ENCODE results near the gene RS1. TPM values are rescaled to one million over a fixed set of nuclear protein-coding genes. Genes with fewer than 3 reads are reported as not detected.

Gene RS1
- total RNA-seq, result not detected in 2 replicates

DNA sequence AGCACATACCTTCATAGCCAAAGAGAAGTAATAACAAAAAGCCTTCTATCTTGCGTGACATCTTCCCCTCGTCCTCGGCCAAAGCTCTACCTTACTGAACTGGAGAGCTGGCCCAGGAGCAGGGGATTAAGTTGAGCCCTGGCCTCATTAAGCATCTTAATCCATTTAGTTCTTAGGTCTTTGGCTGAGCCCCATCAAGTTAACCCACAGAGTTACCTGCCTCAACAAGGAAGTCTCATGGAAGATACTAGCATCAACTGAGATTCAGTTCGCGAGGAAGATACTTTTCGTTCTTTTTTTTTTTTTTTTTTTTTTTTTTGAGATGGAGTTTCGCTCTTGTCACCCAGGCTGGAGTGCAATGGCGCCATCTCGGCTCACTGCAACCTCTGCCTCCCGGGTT, at the start of gene RS1:
Gene RS1, minus strand, starts transcription at position 101 of the 400 bp plus-strand sequence. Its CDS starts 40 bp downstream, at position 61.

DNA sequence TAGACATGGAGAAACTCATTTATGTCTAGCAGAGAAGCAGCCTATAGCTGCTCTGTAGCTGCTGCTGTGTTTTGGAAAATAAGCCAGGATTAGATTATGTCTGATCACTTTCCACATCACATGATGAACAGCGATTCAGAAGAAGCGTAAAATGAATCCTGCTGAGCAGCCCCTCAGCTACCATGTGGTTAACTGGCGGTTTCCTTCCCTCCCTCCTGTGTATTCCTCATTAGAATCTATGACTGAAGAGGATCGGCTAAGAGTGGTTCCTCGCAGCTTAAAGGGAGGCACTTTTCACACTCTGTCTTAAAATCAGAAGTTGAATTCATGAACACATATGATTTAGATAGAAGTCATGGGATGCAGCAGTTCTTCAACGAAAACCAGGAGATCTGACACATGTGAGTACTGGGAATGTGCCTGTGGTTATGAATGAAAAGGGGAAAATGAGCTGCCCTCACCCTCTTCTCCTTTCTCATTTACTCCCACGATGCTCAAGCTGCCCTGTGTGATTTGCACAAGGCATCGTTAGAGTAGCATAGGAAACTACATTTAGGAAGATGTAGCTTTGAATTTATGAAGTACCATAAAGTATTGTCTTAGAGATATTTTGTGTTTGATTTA, 35.6 kb upstream of the RS1 start, which contains the start of gene PPEF1:
Gene PPEF1, plus strand, starts transcription at position 220 of the 624 bp plus-strand sequence. Its CDS starts 136 bp downstream, at position 356.

Other genes with a start within 250 kb of the RS1 start
- 3.7 and 4.0 TPM in 2 replicates for gene CDKL5, start 246.5 kb downstream of the RS1 start, total RNA-seq
- not detected in 2 replicates for gene PPEF1, start 35.5 kb upstream of the RS1 start, total RNA-seq

All from thoracic aorta endothelial cell (primary cell).